ENCODE data around the gene CD248.
"Not testable (repeated sequence)": the region's sequence is repeated elsewhere in the genome, so short reads cannot be mapped to it uniquely, and the experiment has no call there.

CD248 gene

GRCh38 chr11:66328302-66329144 is 11.7 kb upstream of the CD248 start:
- DNase-seq (ENCODE audit: low spot score): peak; percentile 89

GRCh38 chr11:66328031-66328301 is 11.1 kb upstream of the CD248 start:
- no peak for DNase-seq (ENCODE audit: low spot score)

GRCh38 chr11:66327171-66328030 is 10.6 kb upstream of the CD248 start:
- no peak for DNase-seq (ENCODE audit: low spot score)

GRCh38 chr11:66326261-66327111 is 9.6 kb upstream of the CD248 start:
- no peak for DNase-seq (ENCODE audit: low spot score)

- peak; percentile 79 for DNase-seq (ENCODE audit: low spot score)
Measured at GRCh38 chr11:66325263-66325671, 8.4 kb upstream of the CD248 start.

GRCh38 chr11:66324664-66325063 is 7.8 kb upstream of the CD248 start:
- no peak for DNase-seq (ENCODE audit: low spot score)

- DNase-seq (ENCODE audit: low spot score): no peak
Measured at GRCh38 chr11:66323684-66324083, 6.8 kb upstream of the CD248 start.

GRCh38 chr11:66322732-66323427 is 6.0 kb upstream of the CD248 start:
- no peak for DNase-seq (ENCODE audit: low spot score)

- no peak for DNase-seq (ENCODE audit: low spot score)
Measured at GRCh38 chr11:66321606-66322005, 4.8 kb upstream of the CD248 start.

GRCh38 chr11:66320748-66321147 is 3.9 kb upstream of the CD248 start:
- DNase-seq (ENCODE audit: low spot score): not testable (repeated sequence)

GRCh38 chr11:66320289-66320688 is 3.4 kb upstream of the CD248 start:
- not testable (repeated sequence) for DNase-seq (ENCODE audit: low spot score)

- DNase-seq (ENCODE audit: low spot score): no peak
Measured at GRCh38 chr11:66318600-66318970, 1.7 kb upstream of the CD248 start.

- peak; percentile 72 for DNase-seq (ENCODE audit: low spot score)
Measured at GRCh38 chr11:66317723-66318599, 1.1 kb upstream of the CD248 start.

GRCh38 chr11:66317322-66317722 is 478 bp upstream of the CD248 start:
- DNase-seq (ENCODE audit: low spot score): peak; percentile 70

GRCh38 chr11:66315921-66316811 is 678 bp downstream of the CD248 start:
- no peak for DNase-seq (ENCODE audit: low spot score)

- no peak for DNase-seq (ENCODE audit: low spot score)
Measured at GRCh38 chr11:66315498-66315885, 1.4 kb downstream of the CD248 start.

- no peak for DNase-seq (ENCODE audit: low spot score)
Measured at GRCh38 chr11:66314561-66315497, 2.0 kb downstream of the CD248 start.

- no peak for DNase-seq (ENCODE audit: low spot score)
Measured at GRCh38 chr11:66314186-66314501, 2.7 kb downstream of the CD248 start.
